WI38 (cell line): Measurements from ENCODE around the gene ASPN.

Experiments
- H3K4me3 ChIP-seq: 2 replicates; pipeline ENCODE4 v1.5.1; 2011; ENCODE audit warnings: low read depth, mild to moderate bottlenecking, control low read depth, low read length
- CTCF ChIP-seq: IDR thresholded peaks from 2 replicates; pipeline ENCODE4 v1.5.1; 2012; ENCODE audit warnings: low read depth, mild to moderate bottlenecking, control low read depth, low read length

ASPN gene

GRCh38 chr9:92496396-92497176 is 14.3 kb upstream of the ASPN start:
- TF ChIP-seq CTCF, result no peak
- no peak overlapping the region for H3K4me3 ChIP-seq

DNA sequence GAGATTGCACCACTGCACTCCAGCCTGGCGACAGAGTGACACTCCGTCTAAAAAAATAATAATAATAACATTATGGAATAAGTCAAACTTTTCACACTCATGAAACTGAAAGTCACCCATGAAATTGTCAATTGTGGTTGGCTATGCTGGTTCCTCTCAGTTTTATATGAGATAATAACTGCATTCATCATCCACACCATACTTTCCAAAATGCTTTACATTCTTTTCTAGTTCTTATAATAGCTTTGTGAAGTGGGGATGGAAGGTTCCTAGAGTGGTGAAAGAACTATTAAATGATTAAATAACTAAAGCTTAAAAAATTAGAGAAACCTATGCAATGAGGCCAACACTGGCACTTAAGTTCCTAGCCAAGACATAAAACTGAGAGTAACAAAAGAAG is 12.6 kb upstream of the ASPN start:
- no peak for TF ChIP-seq CTCF
- H3K4me3 ChIP-seq, result no peak overlapping the region

DNA sequence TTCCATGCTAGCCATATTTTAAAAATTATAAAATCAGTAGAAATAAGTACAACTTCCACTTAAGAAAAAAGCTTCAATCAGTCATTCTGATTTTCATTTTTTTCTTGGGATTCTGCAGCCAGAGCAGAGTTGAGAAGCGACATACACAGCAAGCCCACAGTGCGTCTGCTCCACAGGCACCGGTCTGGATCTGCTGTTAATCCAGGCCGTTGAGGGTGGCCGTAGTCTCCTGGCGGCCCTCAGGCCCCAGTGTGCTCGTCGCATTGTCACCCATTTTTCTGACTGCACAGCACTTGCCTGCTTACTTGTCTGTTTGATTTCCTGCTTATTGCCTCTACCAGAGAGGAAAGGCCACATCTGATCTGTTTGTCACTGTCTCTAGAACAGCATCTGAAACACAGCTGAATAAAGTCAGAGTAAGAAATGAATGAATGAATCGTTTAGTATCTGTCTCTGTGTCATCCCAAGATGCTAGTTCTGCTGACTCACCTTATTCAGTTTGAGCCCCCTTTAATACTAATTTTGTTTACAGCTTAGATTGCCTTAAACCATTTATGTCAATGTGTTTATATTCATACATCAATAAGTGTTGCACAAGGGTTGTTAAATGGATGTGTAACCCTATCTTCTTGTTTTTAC is 11.6 kb upstream of the ASPN start:
- no peak overlapping the region for H3K4me3 ChIP-seq
- TF ChIP-seq CTCF, result no peak

- no peak for TF ChIP-seq CTCF
- no peak overlapping the region for H3K4me3 ChIP-seq
Measured at GRCh38 chr9:92492781-92493401, 10.6 kb upstream of the ASPN start.

- H3K4me3 ChIP-seq, result no peak overlapping the region
- no peak for TF ChIP-seq CTCF
Measured at GRCh38 chr9:92488681-92489550, 6.6 kb upstream of the ASPN start.

DNA sequence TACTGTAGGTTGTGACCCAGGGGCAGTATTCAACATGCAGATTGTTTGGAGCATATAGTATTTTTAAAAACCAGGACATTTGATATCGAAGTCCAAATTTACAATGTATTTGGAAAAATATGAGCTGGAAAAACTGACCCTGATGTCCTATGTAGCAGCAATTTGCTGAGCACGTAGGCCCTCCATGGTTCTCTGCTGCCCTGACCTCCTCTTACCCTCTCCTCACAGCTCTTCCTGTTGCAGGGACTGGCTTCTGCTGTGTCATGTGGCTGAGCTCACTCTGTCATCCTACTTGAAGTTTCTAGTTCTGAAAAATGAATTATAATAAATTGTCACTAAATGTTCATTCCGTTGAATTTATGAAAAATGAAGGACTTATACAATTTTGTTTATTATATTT is 4.1 kb upstream of the ASPN start:
- H3K4me3 ChIP-seq, result no peak overlapping the region
- no peak for TF ChIP-seq CTCF
